Ovary (tissue), 3 donors: ENCODE data around the gene SLC24A4.

Experiments
- POLR2A ChIP-seq: fragments of 450-650 bp; IDR thresholded peaks from one replicate; pipeline ENCODE4 v1.6.1; 2017; ENCODE audit warnings: antibody characterized with exemption, mild to moderate bottlenecking, moderate library complexity
- TF ChIP-seq, protein P1 (sequence below), 3 donors: fragments of 450-650 bp in 2 of 3; fragments of 200-600 bp in 1 of 3; IDR thresholded peaks; one replicate each; pipeline versions ENCODE4 v1.5.1 to v1.8.0; 2016 to 2022; ENCODE audit warnings: antibody characterized with exemption in 3 of 3, mild to moderate bottlenecking in 1 of 3
- donor health status: DM: no; HTN: no; CAD: no.

DNA sequence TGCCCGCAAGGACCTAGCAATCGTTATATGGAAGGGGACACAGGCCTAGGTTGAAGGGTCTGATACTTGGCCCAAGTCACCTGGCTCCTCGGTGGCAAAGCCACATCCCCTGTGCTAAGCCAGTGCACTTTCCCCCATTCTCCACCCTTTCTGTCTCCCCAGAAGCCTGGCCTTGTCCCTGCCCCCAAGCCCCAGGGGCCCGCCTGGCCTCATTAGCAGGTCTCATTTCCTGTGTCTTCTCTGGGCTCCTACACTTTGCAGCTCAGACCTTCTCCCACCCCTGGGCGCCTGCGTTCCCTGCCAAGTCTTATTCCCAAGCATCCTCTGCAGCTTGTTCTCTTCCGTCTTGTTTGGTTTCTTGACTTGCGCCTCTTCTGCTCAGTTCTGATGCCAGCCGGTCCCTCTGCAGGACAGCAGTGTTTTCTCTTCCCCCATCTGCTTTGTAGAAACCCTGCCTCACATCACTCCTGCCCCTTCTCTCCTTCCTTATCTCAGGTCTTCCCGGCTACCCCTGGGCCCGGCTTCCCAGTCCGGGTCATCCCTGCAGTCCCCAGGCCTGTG, 66.7 kb downstream of the SLC24A4 start:
- TF ChIP-seq, protein P1, sequence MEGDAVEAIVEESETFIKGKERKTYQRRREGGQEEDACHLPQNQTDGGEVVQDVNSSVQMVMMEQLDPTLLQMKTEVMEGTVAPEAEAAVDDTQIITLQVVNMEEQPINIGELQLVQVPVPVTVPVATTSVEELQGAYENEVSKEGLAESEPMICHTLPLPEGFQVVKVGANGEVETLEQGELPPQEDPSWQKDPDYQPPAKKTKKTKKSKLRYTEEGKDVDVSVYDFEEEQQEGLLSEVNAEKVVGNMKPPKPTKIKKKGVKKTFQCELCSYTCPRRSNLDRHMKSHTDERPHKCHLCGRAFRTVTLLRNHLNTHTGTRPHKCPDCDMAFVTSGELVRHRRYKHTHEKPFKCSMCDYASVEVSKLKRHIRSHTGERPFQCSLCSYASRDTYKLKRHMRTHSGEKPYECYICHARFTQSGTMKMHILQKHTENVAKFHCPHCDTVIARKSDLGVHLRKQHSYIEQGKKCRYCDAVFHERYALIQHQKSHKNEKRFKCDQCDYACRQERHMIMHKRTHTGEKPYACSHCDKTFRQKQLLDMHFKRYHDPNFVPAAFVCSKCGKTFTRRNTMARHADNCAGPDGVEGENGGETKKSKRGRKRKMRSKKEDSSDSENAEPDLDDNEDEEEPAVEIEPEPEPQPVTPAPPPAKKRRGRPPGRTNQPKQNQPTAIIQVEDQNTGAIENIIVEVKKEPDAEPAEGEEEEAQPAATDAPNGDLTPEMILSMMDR (IDR thresholded peaks at IDR 0.05), result no peak
- TF ChIP-seq POLR2A, result no peak
